Measurements from ENCODE around the gene GRID2.

Gene GRID2

GRCh38 chr4:93775551-93775950 lies 1471.8 kb downstream of the GRID2 start:
- DNase-seq, result no peak

GRCh38 chr4:93776386-93777080 lies 1472.8 kb downstream of the GRID2 start:
- DNase-seq, result no peak

- DNase-seq, result no peak
These were observed 1473.3 kb downstream of the GRID2 start for GRCh38 chr4:93777081-93777460.

GRCh38 chr4:93779228-93779627 lies 1475.5 kb downstream of the GRID2 start:
- DNase-seq, result no peak

GRCh38 chr4:93780080-93780479 lies 1476.3 kb downstream of the GRID2 start:
- no peak for DNase-seq

GRCh38 chr4:93781198-93781597 lies 1477.4 kb downstream of the GRID2 start:
- no peak for DNase-seq

- no peak for DNase-seq
These were observed 1482.4 kb downstream of the GRID2 start for GRCh38 chr4:93786149-93786548.

- no peak for DNase-seq
These were observed 1484.9 kb downstream of the GRID2 start for GRCh38 chr4:93788712-93789111.

- DNase-seq, result peak in 1 of 2 experiments; percentile 0
These were observed 1487.9 kb downstream of the GRID2 start for GRCh38 chr4:93791570-93792195.

- no peak for DNase-seq
These were observed 1498.3 kb downstream of the GRID2 start for GRCh38 chr4:93802045-93802444.

GRCh38 chr4:93809773-93810172 lies 1506.0 kb downstream of the GRID2 start:
- DNase-seq, result no peak

- no peak for DNase-seq
These were observed 1506.7 kb downstream of the GRID2 start for GRCh38 chr4:93810340-93810992.

- no peak for DNase-seq
These were observed 1509.3 kb downstream of the GRID2 start for GRCh38 chr4:93813092-93813491.

GRCh38 chr4:93814141-93814540 lies 1510.4 kb downstream of the GRID2 start:
- no peak for DNase-seq

GRCh38 chr4:93814722-93815121 lies 1511.0 kb downstream of the GRID2 start:
- no peak for DNase-seq

All from cerebellar nuclear complex (tissue), 1 donor.